GM06990 (cell line): Measurements from ENCODE around the gene SPATA13.

ENCODE experiments used
- DNase-seq: peaks from one replicate; pipeline ENCODE4 v3.0.0-alpha.2; 2011; ENCODE audit not compliant: insufficient read length; ENCODE audit errors: extremely low read depth
- H3K27me3 ChIP-seq: replicated peaks from 2 replicates; pipeline ENCODE4 v1.6.0; 2011; ENCODE audit warnings: low read length; ENCODE audit not compliant: control insufficient read depth, insufficient read depth
- H3K36me3 ChIP-seq: 2 replicates; pipeline ENCODE4 v1.5.1; 2011; ENCODE audit warnings: low read length; ENCODE audit not compliant: control insufficient read depth, insufficient read depth
- H3K4me3 ChIP-seq: replicated peaks from 2 replicates; pipeline ENCODE4 v1.5.1; 2011; ENCODE audit warnings: low read depth, mild to moderate bottlenecking, control low read depth, low read length
- CTCF ChIP-seq: IDR thresholded peaks from 2 replicates; pipeline ENCODE4 v1.5.1; 2011; ENCODE audit warnings: low read length, control low read depth, mild to moderate bottlenecking, inconsistent platforms; ENCODE audit not compliant: insufficient read depth, poor library complexity, severe bottlenecking

Gene SPATA13

DNA sequence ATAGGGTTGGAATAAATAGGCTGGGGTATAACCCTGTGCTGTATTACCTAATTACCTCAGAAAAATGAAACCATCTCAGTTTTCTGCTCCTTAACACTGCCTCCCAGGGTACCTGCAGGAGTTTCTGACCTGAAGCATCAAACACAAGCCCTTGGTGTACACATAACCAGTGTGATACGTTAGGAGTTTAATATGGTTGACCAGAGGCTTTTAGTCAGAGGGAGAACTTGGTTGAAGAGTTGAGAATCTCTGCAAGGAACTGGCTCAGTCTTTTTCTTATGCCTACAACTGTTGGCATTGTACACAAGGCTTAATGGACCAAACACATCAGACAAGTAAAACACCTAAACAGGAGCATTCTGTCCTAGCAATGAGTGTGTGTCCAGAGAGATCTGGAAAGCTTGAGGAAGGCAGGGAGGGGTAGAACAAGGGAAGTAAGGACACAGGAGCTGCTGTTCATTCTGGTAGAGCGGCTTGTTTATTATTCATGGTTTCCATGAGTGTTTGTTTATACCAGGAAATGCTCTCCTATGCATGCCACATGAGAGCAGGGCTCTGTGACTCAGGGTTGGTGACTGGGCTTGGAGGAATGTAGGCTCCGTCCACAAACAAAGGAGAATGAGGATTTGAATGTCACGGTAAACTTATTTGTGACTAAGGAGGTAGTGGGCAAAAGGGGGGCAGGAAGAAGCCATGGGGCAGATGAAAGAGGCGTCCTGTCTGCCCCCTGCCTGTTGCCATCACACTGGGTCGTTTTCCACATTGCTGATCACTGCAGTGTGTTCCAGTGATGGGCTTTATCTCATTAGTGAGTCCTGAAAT, 11.9 kb upstream of the SPATA13 start:
- Histone ChIP-seq H3K36me3 (no peaks in the 10 kb centered on the region), H3K4me3 (no peak overlapping the region), H3K27me3 (no peaks in the 10 kb centered on the region; the same call in none of the 2 replicates)
- no peak for TF ChIP-seq CTCF
- DNase-seq: no peak

- TF ChIP-seq CTCF: no peak
- H3K4me3 ChIP-seq: no peak overlapping the region
- no peaks in the 10 kb centered on the region for H3K36me3 ChIP-seq
- no peaks in the 10 kb centered on the region; the same call in 1 of the 2 replicates for H3K27me3 ChIP-seq
- no peak for DNase-seq
Measured at GRCh38 chr13:24149246-24150032, 11.1 kb upstream of the SPATA13 start.

DNA sequence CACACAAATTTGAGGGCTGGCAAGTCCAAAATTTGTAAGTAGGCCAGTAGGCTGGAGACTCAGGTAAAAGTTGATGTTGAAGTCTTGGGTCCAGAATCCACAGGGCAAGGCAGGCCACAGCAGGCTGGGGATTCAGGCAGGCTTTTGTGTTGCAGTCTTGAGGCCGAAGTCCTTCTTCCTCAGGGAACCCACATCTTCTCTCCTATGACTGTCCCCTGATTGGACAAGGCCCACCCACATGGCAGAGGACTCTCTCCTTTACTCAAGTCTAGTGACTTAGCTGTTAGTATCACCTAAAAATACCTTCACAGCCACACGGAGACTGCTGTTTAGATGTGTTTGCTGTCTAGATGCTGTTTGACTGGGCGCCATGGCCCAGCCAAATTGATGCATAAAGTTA, 9.9 kb upstream of the SPATA13 start:
- H3K27me3 ChIP-seq: no peaks in the 10 kb centered on the region; the same call in 1 of the 2 replicates
- H3K36me3 ChIP-seq: no peaks in the 10 kb centered on the region
- DNase-seq: no peak
- no peak for TF ChIP-seq CTCF
- H3K4me3 ChIP-seq: no peak overlapping the region

- DNase-seq: no peak
- Histone ChIP-seq H3K27me3 (no peaks in the 10 kb centered on the region; the same call in 1 of the 2 replicates), H3K4me3 (no peak overlapping the region), H3K36me3 (no peaks in the 10 kb centered on the region)
- TF ChIP-seq CTCF: no peak
Measured at GRCh38 chr13:24151864-24152263, 8.7 kb upstream of the SPATA13 start.

- DNase-seq: no peak
- H3K36me3 ChIP-seq: no peaks in the 10 kb centered on the region
- TF ChIP-seq CTCF: no peak
Measured at GRCh38 chr13:24152292-24153214, 8.0 kb upstream of the SPATA13 start.

More at GRCh38 chr13:24152292-24153214, 8.0 kb upstream of the SPATA13 start:
- H3K27me3 ChIP-seq: no peaks in the 10 kb centered on the region; the same call in 1 of the 2 replicates
- H3K4me3 ChIP-seq: no peak overlapping the region
